Measurements from ENCODE around the gene TMEM238L.

DNA sequence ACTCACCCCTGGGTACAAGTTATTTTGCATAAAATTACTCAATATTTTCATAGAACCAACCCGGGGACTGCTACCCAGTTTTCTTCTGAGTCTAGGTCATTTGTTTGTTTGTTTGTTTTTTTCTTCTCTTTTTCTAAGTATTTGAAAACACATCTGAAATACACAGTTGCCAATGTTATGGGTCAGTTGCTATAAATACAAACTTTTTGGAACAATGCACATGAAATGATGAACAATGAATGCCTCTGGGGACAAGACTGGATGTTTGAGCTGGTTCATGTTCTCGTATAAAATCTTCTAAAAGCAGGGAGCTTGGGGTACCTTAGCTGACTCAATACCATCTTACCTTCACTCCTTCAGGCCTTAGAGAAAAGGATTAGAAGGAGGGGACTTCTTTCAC lies 30.5 kb downstream of the TMEM238L start:
- TF ChIP-seq GATA3 (IDR thresholded peaks at IDR 0.05; ENCODE audit: low read depth, low read length) (no peak), GATA2 (IDR thresholded peaks at IDR 0.05; ENCODE audit: low read depth, low read length) (no peak)
